Measurements from ENCODE around the gene EPHA1.

Gene EPHA1

DNA sequence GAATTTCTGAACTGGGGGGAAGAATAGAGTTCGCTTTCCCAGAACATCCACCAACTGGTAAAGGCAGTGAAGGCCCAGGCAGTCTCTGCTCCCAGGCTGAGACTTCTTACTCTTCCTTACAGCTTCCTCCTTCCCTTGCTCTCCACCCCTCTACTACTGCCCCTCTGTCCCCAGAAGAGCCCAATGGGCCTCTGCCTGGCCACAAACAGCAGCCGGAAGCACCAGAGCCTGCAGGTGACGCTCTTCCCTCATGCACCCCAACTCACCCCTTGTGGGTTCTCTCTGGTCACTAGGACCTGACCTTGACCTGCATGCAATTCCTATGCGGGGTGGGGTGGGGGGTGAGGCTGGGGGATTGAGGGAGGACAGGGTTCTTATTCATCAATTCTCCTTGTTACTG lies 62.6 kb downstream of the EPHA1 start:
- H3K27me3 ChIP-seq (ENCODE audit: insufficient read depth, low read length): peaks cover 50% of the 10 kb centered on the region

DNA sequence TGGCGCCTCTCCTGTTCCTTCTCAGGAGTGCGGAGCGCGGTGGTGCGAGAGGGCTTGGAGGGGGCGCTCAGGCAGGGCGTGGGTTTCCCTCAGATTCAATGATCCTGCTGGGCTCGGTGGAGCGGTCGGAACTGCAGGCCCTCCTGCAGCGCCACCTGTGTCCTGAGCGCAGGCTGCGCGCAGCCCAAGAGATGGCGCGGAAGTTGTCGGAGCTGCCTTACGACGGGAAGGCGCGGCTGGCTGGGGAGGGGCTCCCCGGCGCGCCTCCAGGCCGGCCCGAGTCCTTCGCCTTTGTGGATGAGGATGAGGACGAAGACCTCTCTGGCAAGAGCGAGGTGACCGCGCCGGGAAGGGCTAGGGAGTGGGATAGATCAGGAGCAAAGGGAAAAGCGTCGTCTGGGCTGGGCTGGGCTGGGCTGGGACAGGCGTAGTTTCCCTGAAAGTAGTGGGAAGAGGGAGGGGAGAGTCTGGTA lies 63.2 kb downstream of the EPHA1 start:
- H2AFZ ChIP-seq (ENCODE audit: low read depth, low read length): no peak overlapping the region
- H3K4me3 ChIP-seq (ENCODE audit: low read length): no peak overlapping the region
- no peaks in the 10 kb centered on the region for H3K36me3 ChIP-seq (ENCODE audit: insufficient read depth, low read length)
- no peaks in the 10 kb centered on the region for H3K9me3 ChIP-seq (ENCODE audit: low read length)
- H3K4me1 ChIP-seq (ENCODE audit: insufficient read depth, low read length): no peaks in the 10 kb centered on the region
- peaks cover 52% of the 10 kb centered on the region for H3K27me3 ChIP-seq (ENCODE audit: insufficient read depth, low read length)

More for the DNA sequence above, 62.6 kb downstream of the EPHA1 start:
- Histone ChIP-seq H3K4me1 (ENCODE audit: insufficient read depth, low read length) (no peaks in the 10 kb centered on the region), H3K9me3 (ENCODE audit: low read length) (no peaks in the 10 kb centered on the region), H3K36me3 (ENCODE audit: insufficient read depth, low read length) (no peaks in the 10 kb centered on the region), H3K4me3 (ENCODE audit: low read length) (no peak overlapping the region), H2AFZ (ENCODE audit: low read depth, low read length) (no peak overlapping the region)

DNA sequence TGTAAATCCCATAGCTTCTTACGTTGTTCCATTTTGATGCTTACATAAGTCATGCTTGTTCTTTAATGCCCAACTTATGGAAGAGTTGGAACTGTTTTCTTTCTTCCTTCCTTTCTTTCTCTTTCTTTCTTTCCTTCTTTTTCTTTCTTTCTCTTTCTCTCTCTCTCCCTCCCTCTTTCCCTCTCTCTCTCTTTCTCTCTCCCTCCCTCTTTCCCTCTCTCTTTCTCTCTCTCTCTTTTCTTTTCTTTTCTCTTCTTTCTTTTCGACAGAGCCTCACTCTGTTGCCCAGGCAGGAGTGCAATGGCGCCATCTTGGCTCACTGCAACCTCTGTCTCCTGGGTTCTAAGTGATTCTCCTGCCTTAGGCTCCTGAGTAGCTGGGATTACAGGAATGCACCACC lies 65.1 kb downstream of the EPHA1 start:
- no peak overlapping the region for H3K4me3 ChIP-seq (ENCODE audit: low read length)
- H2AFZ ChIP-seq (ENCODE audit: low read depth, low read length): no peak overlapping the region
- H3K9me3 ChIP-seq (ENCODE audit: low read length): no peaks in the 10 kb centered on the region
- H3K36me3 ChIP-seq (ENCODE audit: insufficient read depth, low read length): no peaks in the 10 kb centered on the region
- no peaks in the 10 kb centered on the region for H3K4me1 ChIP-seq (ENCODE audit: insufficient read depth, low read length)
- H3K27me3 ChIP-seq (ENCODE audit: insufficient read depth, low read length): peaks cover 42% of the 10 kb centered on the region

DNA sequence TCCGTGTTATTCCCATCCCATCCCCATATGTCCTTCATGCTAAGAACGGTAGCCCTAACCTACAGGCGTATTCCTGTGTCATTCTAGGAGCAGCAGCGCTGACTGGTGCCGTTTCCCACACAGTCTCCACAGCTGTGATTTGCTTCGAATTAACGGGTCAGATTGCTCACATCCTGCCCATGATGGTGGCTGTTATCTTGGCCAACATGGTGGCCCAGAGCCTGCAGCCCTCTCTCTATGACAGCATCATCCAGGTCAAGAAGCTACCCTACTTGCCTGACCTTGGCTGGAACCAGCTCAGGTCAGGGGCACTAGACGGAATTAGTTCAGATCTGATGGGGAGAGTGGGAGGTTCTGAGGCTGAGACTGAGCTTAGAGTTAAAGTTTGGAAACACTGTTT lies 66.8 kb downstream of the EPHA1 start:
- Histone ChIP-seq H2AFZ (ENCODE audit: low read depth, low read length) (no peak overlapping the region), H3K4me3 (ENCODE audit: low read length) (no peak overlapping the region), H3K36me3 (ENCODE audit: insufficient read depth, low read length) (no peaks in the 10 kb centered on the region), H3K4me1 (ENCODE audit: insufficient read depth, low read length) (no peaks in the 10 kb centered on the region), H3K9me3 (ENCODE audit: low read length) (no peaks in the 10 kb centered on the region), H3K27me3 (ENCODE audit: insufficient read depth, low read length) (peaks cover 35% of the 10 kb centered on the region)

Measured in neuron (in vitro differentiated cells).